HepG2 (cell line): Measurements from ENCODE around the gene LIM2. TPM values are rescaled to one million over a fixed set of nuclear protein-coding genes. Genes with fewer than 3 reads are reported as not detected.

Experiments
- ATAC-seq: fragments of 200-7000 bp; cut with Tn5 transposase; 3 replicates; pipeline ENCODE4 v1.9.1; 2020; ENCODE audit warnings: mild to moderate bottlenecking, moderate library complexity
- BruUV-seq: library from RNA; stranded (reverse); fragments of 400-500 nt; replicated peaks from 2 replicates; lab custom pipeline; 2021; lab: Mats Ljungman, UMichigan
- CTCF ChIA-PET: fragments of 300-600 bp; formaldehyde crosslinking; extraction: SDS; loops from one replicate; lab custom pipeline; 2021; ENCODE audit warnings: low total read pairs, inconsistent platforms, low intra/inter-chr PET ratio; lab: Yijun Ruan, JAX
- POLR2A ChIA-PET: fragments of 350-600 bp; sonication (Branson Sonifier 250); formaldehyde crosslinking; loops from one replicate; lab custom pipeline; 2020; ENCODE audit warnings: antibody characterized with exemption, inconsistent platforms; lab: Yijun Ruan, JAX
- DNase-seq: peaks from one replicate; pipeline ENCODE4 v3.0.0-alpha.2; 2015; ENCODE audit warnings: low spot score
- FAIRE-seq: peaks from 3 replicates; lab custom pipeline; 2011; peaks lifted over from hg19 to GRCh38; lab: Jason Lieb, UNC
- H2AFZ ChIP-seq: one replicate; pipeline ENCODE4 v1.6.1; 2011; ENCODE audit warnings: low read length, inconsistent platforms
- H3K27ac ChIP-seq: fragments of 300-600 bp; 3 replicates; pipeline ENCODE4 v1.8.0; 2011; ENCODE audit warnings: mixed run types, mild to moderate bottlenecking, mixed read lengths, low read length, inconsistent platforms; ENCODE audit not compliant: insufficient read depth; ENCODE audit errors: extremely low read length
- H3K27me3 ChIP-seq, 2 experiments: fragments of 200-600 bp in 1 of 2; 2 replicates in 1 of 2; 3 replicates in 1 of 2; pipeline versions ENCODE4 v1.6.0 to v1.8.0; 2011; ENCODE audit warnings: low read length in 2 of 2, mild to moderate bottlenecking in 2 of 2, moderate library complexity in 2 of 2, inconsistent platforms in 1 of 2; ENCODE audit not compliant: insufficient read depth in 2 of 2, control insufficient read depth in 1 of 2
- H3K36me3 ChIP-seq, 2 experiments: fragments of 200-600 bp in 1 of 2; replicated peaks in 1 of 2; 2 replicates in 1 of 2; 3 replicates in 1 of 2; pipeline versions ENCODE4 v1.5.1 to v1.8.0; 2011; ENCODE audit warnings: low read length in 2 of 2, inconsistent platforms in 1 of 2; ENCODE audit not compliant: insufficient read depth in 2 of 2, control insufficient read depth in 1 of 2
- H3K4me1 ChIP-seq: 2 replicates; pipeline ENCODE4 v1.5.1; 2012; ENCODE audit warnings: low read length, inconsistent platforms; ENCODE audit not compliant: insufficient read depth
- H3K4me2 ChIP-seq: 2 replicates; pipeline ENCODE4 v1.6.0; 2011; ENCODE audit warnings: low read depth, low read length, inconsistent platforms
- H3K4me3 ChIP-seq, 3 experiments: fragments of 200-600 bp in 1 of 3; sonication (generic), shearing (Covaris generic) in 1 of 3; replicated peaks in 1 of 3; 2 replicates each; pipeline ENCODE4 v1.5.1; 2011 to 2016; ENCODE audit warnings: low read length in 3 of 3, inconsistent platforms in 2 of 3, low read depth in 2 of 3, mild to moderate bottlenecking in 2 of 3, control low read depth in 1 of 3, mixed read lengths in 1 of 3; ENCODE audit not compliant: insufficient read depth in 1 of 3
- H3K79me2 ChIP-seq: one replicate; pipeline ENCODE4 v1.6.1; 2011; ENCODE audit warnings: low read length, inconsistent platforms; ENCODE audit not compliant: insufficient read depth
- H3K9ac ChIP-seq: 2 replicates; pipeline ENCODE4 v1.6.0; 2011; ENCODE audit warnings: mild to moderate bottlenecking, low read depth, low read length, inconsistent platforms; ENCODE audit not compliant: insufficient read depth
- H3K9me3 ChIP-seq: 2 replicates; pipeline ENCODE4 v1.5.1; 2012; ENCODE audit warnings: mild to moderate bottlenecking, low read length
- H4K20me1 ChIP-seq: 2 replicates; pipeline ENCODE4 v1.6.0; 2011; ENCODE audit warnings: inconsistent platforms, mild to moderate bottlenecking, low read length, moderate library complexity; ENCODE audit not compliant: insufficient read depth
- ATF1 ChIP-seq: IDR thresholded peaks from 2 replicates; pipeline ENCODE4 v1.6.1; 2016; ENCODE audit warnings: mild to moderate bottlenecking, control low read depth
- ATF6 ChIP-seq: sonication (generic); formaldehyde crosslinking; conservative IDR thresholded peaks from 2 replicates; pipeline ENCODE4 v1.4.0; 2020; ENCODE audit warnings: missing genetic modification reagents
- FOXK2 ChIP-seq: fragments of 450-650 bp; IDR thresholded peaks from 2 replicates; pipeline ENCODE4 v1.6.1; 2016
- ISL2 ChIP-seq: sonication (generic); formaldehyde crosslinking; IDR thresholded peaks from 2 replicates; pipeline ENCODE4 v1.5.0; 2020; ENCODE audit warnings: missing genetic modification reagents
- KLF15 ChIP-seq: sonication (generic); formaldehyde crosslinking; IDR thresholded peaks from 2 replicates; pipeline ENCODE4 v1.8.1; 2023; ENCODE audit warnings: borderline replicate concordance, mild to moderate bottlenecking, inconsistent platforms, missing genetic modification reagents, mixed read lengths
- MAFG ChIP-seq: sonication (generic); formaldehyde crosslinking; IDR thresholded peaks from 2 replicates; pipeline ENCODE4 v1.5.1; 2020; ENCODE audit warnings: mild to moderate bottlenecking, missing genetic modification reagents
- NRL ChIP-seq: sonication (generic); formaldehyde crosslinking; IDR thresholded peaks from 2 replicates; pipeline ENCODE4 v1.5.0; 2020; ENCODE audit warnings: missing genetic modification reagents, mild to moderate bottlenecking, moderate library complexity, borderline replicate concordance
- REPIN1 ChIP-seq: sonication (generic); formaldehyde crosslinking; IDR thresholded peaks from 2 replicates; pipeline ENCODE4 v1.8.0; 2022; ENCODE audit warnings: missing genetic modification reagents, low read depth, mild to moderate bottlenecking, borderline replicate concordance
- THAP11 ChIP-seq: IDR thresholded peaks from 2 replicates; pipeline ENCODE4 v1.6.1; 2016; ENCODE audit warnings: missing biosample characterization, missing genetic modification reagents
- ZMAT5 ChIP-seq: sonication (generic); formaldehyde crosslinking; IDR thresholded peaks from 2 replicates; pipeline ENCODE4 v1.5.0; 2020; ENCODE audit warnings: mild to moderate bottlenecking, low read depth, missing genetic modification reagents, borderline replicate concordance
- ZNF3 ChIP-seq: IDR thresholded peaks from 2 replicates; pipeline ENCODE4 v1.7.0; 2017; ENCODE audit warnings: inconsistent platforms
- ZNF547 ChIP-seq: sonication (generic); formaldehyde crosslinking; IDR thresholded peaks from 2 replicates; pipeline ENCODE4 v1.5.1; 2020; ENCODE audit warnings: mild to moderate bottlenecking, missing genetic modification reagents
- ZNF639 ChIP-seq: conservative IDR thresholded peaks from 2 replicates; pipeline ENCODE4 v1.6.1; 2018; ENCODE audit warnings: missing genetic modification reagents
- ZNF644 ChIP-seq: IDR thresholded peaks from 2 replicates; pipeline ENCODE4 v1.6.1; 2016; ENCODE audit warnings: low read depth
- ZNF704 ChIP-seq: sonication (generic); formaldehyde crosslinking; IDR thresholded peaks from 2 replicates; pipeline ENCODE4 v1.8.1; 2023; ENCODE audit warnings: mild to moderate bottlenecking, inconsistent platforms, moderate library complexity, missing genetic modification reagents, borderline replicate concordance
- ZSCAN20 ChIP-seq: sonication (generic); formaldehyde crosslinking; IDR thresholded peaks from 2 replicates; pipeline ENCODE4 v1.4.0; 2020; ENCODE audit warnings: missing genetic modification reagents, mild to moderate bottlenecking, borderline replicate concordance
- WGBS: methylation state at CpG from one replicate; pipeline ENCODE4 v1.1.6; 2017; ENCODE audit warnings: low lambda C conversion rate; 5-methylcytosine and 5-hydroxymethylcytosine counted together
- in situ Hi-C: cut with HindIII; loops from 2 replicates; pipeline ENCODE4 v1.10.0; 2017; ENCODE audit warnings: low pct_unique_long_range_greater_than_20kb; ENCODE audit not compliant: extremely low pct_ligation_motif_present
- intact Hi-C: fragments of 100-400 bp; cut with micrococcal nuclease; formaldehyde crosslinking; loops from one replicate; pipeline ENCODE4 v1.10.0; 2022; ENCODE audit not compliant: unreplicated experiment
- polyA plus RNA-seq, 8 experiments: library from polyadenylated mRNA; depleted of rRNA in 3 of 8; stranded (reverse) in 7 of 8; unstranded in 1 of 8; fragments of >200 nt; fragmentation: Illumina TruSeq in 4 of 8; extraction: Trizol in 4 of 8; gene quantifications; 2 replicates each; pipeline versions ENCODE4 v1.2.1 to v1.2.3, GENCODE V29; 2011 to 2016; ENCODE audit warnings: low read depth in 4 of 8, missing spikeins in 1 of 8, mixed read lengths in 1 of 8; ENCODE audit not compliant: insufficient read depth in 1 of 8
- total RNA-seq, 5 experiments: library from RNA; depleted of rRNA; stranded (reverse); fragments of >200 nt; fragmentation: Illumina TruSeq; extraction: Trizol; gene quantifications; 2 replicates each; pipeline ENCODE4 v1.2.3, GENCODE V29; 2016; ENCODE audit warnings: low read depth in 1 of 5
- TF ChIP-seq, protein P1 (sequence below): sonication (generic); formaldehyde crosslinking; IDR thresholded peaks from 2 replicates; pipeline ENCODE4 v1.8.1; 2023; ENCODE audit warnings: mild to moderate bottlenecking, missing genetic modification reagents

LIM2 gene
- total and polyA plus RNA-seq, 2 of the 13 experiments (the other 11 are each of a cell fraction or from before 2014, with no cell fraction given), result 1.3 TPM; not detected in 1

- FAIRE-seq, result no peak
- no peaks in the 10 kb centered on the region for H4K20me1 ChIP-seq
- no peak for DNase-seq
- TF ChIP-seq THAP11 (CRISPR knock-in tag) (no peak), ZNF639 (CRISPR knock-in tag) (no peak), ATF6 (no peak), FOXK2 (no peak), ZNF547 (CRISPR knock-in tag) (no peak), ZMAT5 (CRISPR knock-in tag) (no peak), NRL (CRISPR knock-in tag) (no peak), MAFG (no peak), REPIN1 (CRISPR knock-in tag) (no peak), ISL2 (CRISPR knock-in tag) (no peak), ZSCAN20 (no peak), ZNF704 (no peak), ATF1 (no peak), ZNF644 (no peak), ZNF3 (CRISPR knock-in tag) (no peak), KLF15 (no peak)
- TF ChIP-seq, protein P1, sequence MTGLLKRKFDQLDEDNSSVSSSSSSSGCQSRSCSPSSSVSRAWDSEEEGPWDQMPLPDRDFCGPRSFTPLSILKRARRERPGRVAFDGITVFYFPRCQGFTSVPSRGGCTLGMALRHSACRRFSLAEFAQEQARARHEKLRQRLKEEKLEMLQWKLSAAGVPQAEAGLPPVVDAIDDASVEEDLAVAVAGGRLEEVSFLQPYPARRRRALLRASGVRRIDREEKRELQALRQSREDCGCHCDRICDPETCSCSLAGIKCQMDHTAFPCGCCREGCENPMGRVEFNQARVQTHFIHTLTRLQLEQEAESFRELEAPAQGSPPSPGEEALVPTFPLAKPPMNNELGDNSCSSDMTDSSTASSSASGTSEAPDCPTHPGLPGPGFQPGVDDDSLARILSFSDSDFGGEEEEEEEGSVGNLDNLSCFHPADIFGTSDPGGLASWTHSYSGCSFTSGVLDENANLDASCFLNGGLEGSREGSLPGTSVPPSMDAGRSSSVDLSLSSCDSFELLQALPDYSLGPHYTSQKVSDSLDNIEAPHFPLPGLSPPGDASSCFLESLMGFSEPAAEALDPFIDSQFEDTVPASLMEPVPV (CRISPR knock-in tag), result no peak
- TF ChIP-seq, all 625 proteins: peak for 0
- BruUV-seq, result no TSS peak
- no peaks in the 10 kb centered on the region for H3K9me3 ChIP-seq
- CTCF ChIA-PET, result no interaction called here
- peaks cover 5% of the 10 kb centered on the region for H3K79me2 ChIP-seq
- H3K9ac ChIP-seq, result no peak within 1 kb of the TSS
- 55% methylated on average over 5 of the region's 9 CpGs for WGBS
- no peaks in the 10 kb centered on the region for H3K36me3 ChIP-seq
- H3K27me3 ChIP-seq, result peaks cover 0 to 14% of the 10 kb centered on the region in 2 experiments; a peak in 1 of 5 replicates
- H2AFZ ChIP-seq, result no peak within 1 kb of the TSS
- H3K27ac ChIP-seq, result no peak within 1 kb of the TSS
- ATAC-seq, result no peak
- intact Hi-C loops (no loop called here), in situ Hi-C loops (no loop called here)
- no peak within 1 kb of the TSS; the same call in 1 of the 2 replicates for H3K4me2 ChIP-seq
- POLR2A ChIA-PET, result interaction anchor here (1.5 to 5.3 kb wide), 5 partner anchors 10 to 32 kb away, joined by 4 to 27 read pairs (median 10); partner anchors contain the start of genes LIM2 and VSIG10L
- H3K4me1 ChIP-seq, result peaks cover 37% of the 10 kb centered on the region
- H3K4me3 ChIP-seq, result no peak within 1 kb of the TSS
Observed at GRCh38 chr19:51372649-51373504, 14.9 kb downstream of the LIM2 start, which contains the start of gene NKG7. TSS of gene NKG7 (minus strand) at chr19:51372654. CDS start at chr19:51372535, 119 bp downstream.
